IMR-90 (cell line): ENCODE measurements around the gene HIPK3. TPM values are rescaled to one million over a fixed set of nuclear protein-coding genes. Genes with fewer than 3 reads are reported as not detected.
A peak's percentile ranks its signal among the peaks of the same experiment; 100 is the strongest.

ENCODE experiments used
- ATAC-seq: fragments of 200-7000 bp; cut with Tn5 transposase; 2 replicates; pipeline ENCODE4 v1.9.1; 2020; ENCODE audit warnings: low read depth, mild to moderate bottlenecking, moderate library complexity
- BruUV-seq: library from RNA; stranded (reverse); fragments of 400-500 nt; replicated peaks from 2 replicates; lab custom pipeline; 2021; lab: Mats Ljungman, UMichigan
- CTCF ChIA-PET: fragments of 300-600 bp; formaldehyde crosslinking; extraction: SDS; loops from one replicate; lab custom pipeline; 2021; ENCODE audit warnings: antibody characterized with exemption; lab: Yijun Ruan, JAX
- POLR2A ChIA-PET: fragments of 300-600 bp; sonication (Branson Sonifier 250); formaldehyde crosslinking; loops from one replicate; lab custom pipeline; 2022; ENCODE audit warnings: antibody characterized with exemption; ENCODE audit not compliant: unreplicated experiment; lab: Charles Lee
- DNase-seq: peaks from one replicate; pipeline ENCODE4 v3.0.0; 2013
- H2AFZ ChIP-seq: replicated peaks from 2 replicates; pipeline ENCODE3; 2013; ENCODE audit warnings: low read length, mild to moderate bottlenecking; ENCODE audit not compliant: poor library complexity
- H2AK5ac ChIP-seq: 2 replicates; pipeline ENCODE4 v1.6.1; 2013; ENCODE audit warnings: low read depth, low read length, inconsistent platforms
- H2AK9ac ChIP-seq: replicated peaks from 2 replicates; pipeline ENCODE3; 2013; ENCODE audit warnings: mild to moderate bottlenecking, low read depth, low read length, moderate library complexity; ENCODE audit not compliant: poor library complexity
- H2BK120ac ChIP-seq: 2 replicates; pipeline ENCODE4 v1.6.1; 2013; ENCODE audit warnings: low read depth, low read length, inconsistent platforms
- H2BK15ac ChIP-seq: 3 replicates; pipeline ENCODE4 v1.6.1; 2013; ENCODE audit warnings: low read depth, low read length, inconsistent platforms
- H2BK20ac ChIP-seq: 2 replicates; pipeline ENCODE4 v1.6.1; 2013; ENCODE audit warnings: low read depth, mild to moderate bottlenecking, inconsistent platforms, low read length, moderate library complexity
- H2BK5ac ChIP-seq: 2 replicates; pipeline ENCODE4 v1.6.1; 2013; ENCODE audit warnings: mild to moderate bottlenecking, low read depth, low read length, inconsistent platforms; ENCODE audit not compliant: poor library complexity, severe bottlenecking
- H3K14ac ChIP-seq: replicated peaks from 2 replicates; pipeline ENCODE4 v1.6.1; 2013; ENCODE audit warnings: low read depth, low read length, inconsistent platforms
- H3K18ac ChIP-seq: 2 replicates; pipeline ENCODE4 v1.6.1; 2013; ENCODE audit warnings: low read depth, low read length, control low read depth
- H3K23ac ChIP-seq: 2 replicates; pipeline ENCODE4 v1.6.1; 2013; ENCODE audit warnings: low read depth, low read length, inconsistent platforms
- H3K27ac ChIP-seq: 2 replicates; pipeline ENCODE4 v1.5.1; 2013; ENCODE audit warnings: mild to moderate bottlenecking, control low read depth, low read length; ENCODE audit not compliant: insufficient read depth
- H3K27me3 ChIP-seq: 2 replicates; pipeline ENCODE4 v1.6.1; 2013; ENCODE audit warnings: low read length; ENCODE audit not compliant: control insufficient read depth, insufficient read depth
- H3K36me3 ChIP-seq: 2 replicates; pipeline ENCODE4 v1.6.1; 2013; ENCODE audit warnings: low read length, mixed read lengths; ENCODE audit not compliant: control insufficient read depth, insufficient read depth
- H3K4ac ChIP-seq: 2 replicates; pipeline ENCODE4 v1.6.1; 2013; ENCODE audit warnings: low read depth, low read length, inconsistent platforms
- H3K4me1 ChIP-seq: 2 replicates; pipeline ENCODE4 v1.6.1; 2013; ENCODE audit warnings: low read length, mixed read lengths; ENCODE audit not compliant: control insufficient read depth, insufficient read depth
- H3K4me2 ChIP-seq: 2 replicates; pipeline ENCODE4 v1.6.1; 2013; ENCODE audit warnings: low read depth, mild to moderate bottlenecking, control low read depth, low read length, moderate library complexity
- H3K4me3 ChIP-seq: 2 replicates; pipeline ENCODE4 v1.5.1; 2013; ENCODE audit warnings: low read depth, mild to moderate bottlenecking, control low read depth, low read length, moderate library complexity; ENCODE audit not compliant: insufficient read depth
- H3K56ac ChIP-seq: 2 replicates; pipeline ENCODE4 v1.6.1; 2013; ENCODE audit warnings: low read length, inconsistent platforms; ENCODE audit not compliant: insufficient read depth; ENCODE audit errors: extremely low read depth
- H3K79me1 ChIP-seq, 2 experiments: 2 replicates each; pipeline ENCODE4 v1.6.1; 2013; ENCODE audit warnings: low read length in 2 of 2, inconsistent platforms in 1 of 2, low read depth in 1 of 2
- H3K9ac ChIP-seq: 2 replicates; pipeline ENCODE4 v1.6.1; 2013; ENCODE audit warnings: low read depth, low read length, control low read depth
- H3K9me1 ChIP-seq: 2 replicates; pipeline ENCODE4 v1.6.1; 2013; ENCODE audit warnings: low read length, inconsistent platforms; ENCODE audit not compliant: insufficient read depth
- H3K9me3 ChIP-seq: 2 replicates; pipeline ENCODE4 v1.6.1; 2013; ENCODE audit warnings: low read length; ENCODE audit not compliant: control insufficient read depth, insufficient read depth
- H4K20me1 ChIP-seq: 2 replicates; pipeline ENCODE4 v1.6.1; 2013; ENCODE audit warnings: low read length, inconsistent platforms; ENCODE audit not compliant: insufficient read depth
- H4K5ac ChIP-seq: 2 replicates; pipeline ENCODE4 v1.6.1; 2013; ENCODE audit warnings: mild to moderate bottlenecking, low read depth, low read length, control low read depth
- H4K8ac ChIP-seq, 2 experiments: 2 replicates each; pipeline ENCODE4 v1.6.1; 2013; ENCODE audit warnings: low read depth in 2 of 2, low read length in 2 of 2, control low read depth in 1 of 2, inconsistent platforms in 1 of 2
- H4K91ac ChIP-seq: 2 replicates; pipeline ENCODE4 v1.6.1; 2013; ENCODE audit warnings: low read depth, low read length, inconsistent platforms; ENCODE audit not compliant: insufficient read depth
- CHD1 ChIP-seq: IDR thresholded peaks from 2 replicates; pipeline ENCODE4 v1.6.1; 2012; ENCODE audit warnings: low read depth, low read length, improper control_type of control experiment
- FOS ChIP-seq: fragments of 150-350 bp; IDR thresholded peaks from 2 replicates; pipeline ENCODE4 v1.6.1; 2016; ENCODE audit warnings: low read depth, low read length
- RFX5 ChIP-seq: IDR thresholded peaks from 2 replicates; pipeline ENCODE4 v1.8.0; 2012; ENCODE audit warnings: low read depth, mild to moderate bottlenecking, low read length, moderate library complexity
- WGBS, 2 experiments: methylation state at CpG; one replicate each; pipeline versions ENCODE4 v1.1.5 to v1.1.7; 2013; ENCODE audit warnings: missing lambda C conversion rate in 2 of 2; ENCODE audit not compliant: insufficient read length in 1 of 2; ENCODE audit errors: extremely low coverage in 2 of 2; 5-methylcytosine and 5-hydroxymethylcytosine counted together
- dilution Hi-C: fragments of 300-500 bp; cut with HindIII; formaldehyde crosslinking; loops from one replicate; pipeline ENCODE4 v1.14.3; 2018; ENCODE audit warnings: low sequenced_read_pairs; ENCODE audit not compliant: unreplicated experiment
- in situ Hi-C: fragments of 300-500 bp; cut with MboI; formaldehyde crosslinking; loops from 3 replicates; pipeline ENCODE4 v1.14.3; 2019; ENCODE audit warnings: low sequenced_read_pairs, inconsistent platforms, mixed read lengths
- intact Hi-C: fragments of 100-400 bp; cut with micrococcal nuclease; formaldehyde crosslinking; loops from 2 replicates; pipeline ENCODE4 v1.10.0; 2022
- polyA plus RNA-seq, 3 experiments: library from polyadenylated mRNA; depleted of rRNA; stranded (reverse); fragments of >200 nt; gene quantifications; 2 replicates each; pipeline ENCODE4 v1.2.3, GENCODE V29; 2012; ENCODE audit warnings: low replicate concordance in 1 of 3
- total RNA-seq: library from RNA; depleted of rRNA; stranded (reverse); fragments of >200 nt; gene quantifications from 2 replicates; pipeline ENCODE4 v1.2.3, GENCODE V29; 2012
- TF ChIP-seq, protein P1 (sequence below): fragments of 150-350 bp; IDR thresholded peaks from 2 replicates; pipeline ENCODE4 v1.6.1; 2017; ENCODE audit warnings: mild to moderate bottlenecking, antibody characterized with exemption, low read length, low read depth

HIPK3 gene
- total and polyA plus RNA-seq, 2 of the 4 experiments (the other 2 are of a cell fraction) = 8.3 to 103 TPM

DNA sequence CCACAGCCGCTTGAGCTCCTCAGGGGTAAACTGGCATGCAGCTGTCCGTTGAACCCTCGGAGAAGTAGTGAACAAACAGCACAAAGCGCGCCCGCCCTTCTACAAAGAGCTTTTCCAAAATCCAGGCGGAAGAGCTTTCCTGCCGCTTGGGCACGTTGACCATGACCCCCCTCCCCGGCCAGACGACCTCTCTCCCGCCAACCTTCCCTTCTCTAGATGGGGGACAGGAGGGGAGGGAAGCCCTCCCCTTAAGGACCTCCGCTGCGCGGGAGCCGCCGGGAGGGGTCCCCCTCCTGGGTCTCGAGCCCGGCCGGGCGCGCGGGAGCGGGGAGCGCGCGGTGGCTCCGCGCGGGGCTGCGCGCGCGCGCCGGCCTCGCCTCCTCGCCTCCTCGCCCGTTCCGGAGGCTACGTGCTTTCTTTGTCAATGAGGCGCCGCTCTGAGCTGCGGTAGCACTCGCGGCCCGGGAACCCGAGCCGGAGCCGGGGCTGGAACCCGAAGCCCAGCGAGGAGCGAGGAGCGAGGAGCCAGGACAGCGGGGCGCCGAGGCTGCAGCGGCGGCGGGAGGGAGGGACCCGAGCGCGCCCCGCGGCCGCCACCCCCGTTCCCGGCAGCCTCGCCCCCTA is 118.6 kb downstream of the HIPK3 start, which contains the start of gene KIAA1549L:
Gene KIAA1549L (plus strand): TSS at position 421 of the 624 bp plus-strand sequence.
- CTCF ChIA-PET = no interaction called here
- no TSS peak for BruUV-seq
- peak; percentile 52 for ATAC-seq

More for the DNA sequence above, 118.6 kb downstream of the HIPK3 start, which contains the start of gene KIAA1549L:
- Histone ChIP-seq H2BK5ac (no peak within 1 kb of the TSS), H3K9me1 (peaks cover 7% of the 10 kb centered on the region), H3K9me3 (no peaks in the 10 kb centered on the region), H3K56ac (no peak within 1 kb of the TSS), H4K91ac (peak within 1 kb of the TSS; percentile 70; the same call in 1 of the 2 replicates), H2AK5ac (peak within 1 kb of the TSS; percentile 1; the same call in 1 of the 2 replicates), H3K14ac (no peak within 1 kb of the TSS; the same call in none of the 2 replicates), H4K5ac (no peak within 1 kb of the TSS), H3K4ac (peak within 1 kb of the TSS; percentile 38), H2BK15ac (no peak within 1 kb of the TSS; the same call in 2 of the 3 replicates), H2AK9ac (peak within 1 kb of the TSS; percentile 62), H3K18ac (no peak within 1 kb of the TSS), H3K27ac (peak within 1 kb of the TSS; percentile 4; the same call in 1 of the 2 replicates), H4K8ac (peak within 1 kb of the TSS in 1 of 2 experiments; percentile 45; a peak in 1 of 4 replicates), H3K9ac (peak within 1 kb of the TSS; percentile 52; the same call in 1 of the 2 replicates), H2BK120ac (peak within 1 kb of the TSS; percentile 69; the same call in 1 of the 2 replicates), H2AFZ (peak within 1 kb of the TSS; percentile 91), H2BK20ac (peak within 1 kb of the TSS; percentile 53; the same call in 1 of the 2 replicates), H3K27me3 (peaks cover 2% of the 10 kb centered on the region; the same call in 1 of the 2 replicates), H3K4me1 (peaks cover 5% of the 10 kb centered on the region), H4K20me1 (0 out of 2 replicates have a peak, but pooled peaks cover 4% of the 10 kb centered on the region), H3K4me3 (peak within 1 kb of the TSS; percentile 82), H3K79me1 (peaks cover 4 to 46% of the 10 kb centered on the region in 2 experiments; a peak in 2 of 4 replicates), H3K36me3 (no peaks in the 10 kb centered on the region), H3K4me2 (peak within 1 kb of the TSS; percentile 89), H3K23ac (peak within 1 kb of the TSS; percentile 89)
- in situ Hi-C loops (no loop called here), intact Hi-C loops (no loop called here), dilution Hi-C loops (no loop called here)
- POLR2A ChIA-PET = no interaction called here
- DNase-seq = peak; percentile 28
- TF ChIP-seq FOS = no peak
- no peak for TF ChIP-seq CHD1
- TF ChIP-seq RFX5 = no peak
- TF ChIP-seq, protein P1, sequence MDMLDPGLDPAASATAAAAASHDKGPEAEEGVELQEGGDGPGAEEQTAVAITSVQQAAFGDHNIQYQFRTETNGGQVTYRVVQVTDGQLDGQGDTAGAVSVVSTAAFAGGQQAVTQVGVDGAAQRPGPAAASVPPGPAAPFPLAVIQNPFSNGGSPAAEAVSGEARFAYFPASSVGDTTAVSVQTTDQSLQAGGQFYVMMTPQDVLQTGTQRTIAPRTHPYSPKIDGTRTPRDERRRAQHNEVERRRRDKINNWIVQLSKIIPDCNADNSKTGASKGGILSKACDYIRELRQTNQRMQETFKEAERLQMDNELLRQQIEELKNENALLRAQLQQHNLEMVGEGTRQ = no peak
- 3% methylated on average over 48 of the region's 70 CpGs; no CpG with 5 or more reads in 1 of the 2 experiments for WGBS, 2 experiments
